HTR-8/SVneo (cell line): ENCODE data around the gene PSMD13.
"Not testable (repeated sequence)": the region's sequence is repeated elsewhere in the genome, so short reads cannot be mapped to it uniquely, and the experiment has no call there.

Experiments
- DNase-seq: peaks from one replicate; pipeline ENCODE4 v3.0.0; 2011; ENCODE audit warnings: low spot score, mixed read lengths; ENCODE audit not compliant: insufficient read length
- FAIRE-seq: peaks from 2 replicates; lab custom pipeline; 2011; peaks lifted over from hg19 to GRCh38; lab: Jason Lieb, UNC

PSMD13 gene

GRCh38 chr11:215581-216037, 21.2 kb upstream of the PSMD13 start:
- FAIRE-seq, result no peak
- DNase-seq, result no peak

GRCh38 chr11:216081-216974, 20.4 kb upstream of the PSMD13 start:
- FAIRE-seq, result no peak
- no peak for DNase-seq

- FAIRE-seq, result no peak
- DNase-seq, result no peak
Measured at GRCh38 chr11:217704-218103, 19.1 kb upstream of the PSMD13 start.

- DNase-seq (no peak), FAIRE-seq (no peak)
Measured at GRCh38 chr11:218815-219593, 17.8 kb upstream of the PSMD13 start.

- peak; percentile 94 for FAIRE-seq
- not testable (repeated sequence) for DNase-seq
Measured at GRCh38 chr11:220641-221215, 16.0 kb upstream of the PSMD13 start.

GRCh38 chr11:221539-221938, 15.2 kb upstream of the PSMD13 start:
- DNase-seq, result no peak
- FAIRE-seq, result no peak

DNA sequence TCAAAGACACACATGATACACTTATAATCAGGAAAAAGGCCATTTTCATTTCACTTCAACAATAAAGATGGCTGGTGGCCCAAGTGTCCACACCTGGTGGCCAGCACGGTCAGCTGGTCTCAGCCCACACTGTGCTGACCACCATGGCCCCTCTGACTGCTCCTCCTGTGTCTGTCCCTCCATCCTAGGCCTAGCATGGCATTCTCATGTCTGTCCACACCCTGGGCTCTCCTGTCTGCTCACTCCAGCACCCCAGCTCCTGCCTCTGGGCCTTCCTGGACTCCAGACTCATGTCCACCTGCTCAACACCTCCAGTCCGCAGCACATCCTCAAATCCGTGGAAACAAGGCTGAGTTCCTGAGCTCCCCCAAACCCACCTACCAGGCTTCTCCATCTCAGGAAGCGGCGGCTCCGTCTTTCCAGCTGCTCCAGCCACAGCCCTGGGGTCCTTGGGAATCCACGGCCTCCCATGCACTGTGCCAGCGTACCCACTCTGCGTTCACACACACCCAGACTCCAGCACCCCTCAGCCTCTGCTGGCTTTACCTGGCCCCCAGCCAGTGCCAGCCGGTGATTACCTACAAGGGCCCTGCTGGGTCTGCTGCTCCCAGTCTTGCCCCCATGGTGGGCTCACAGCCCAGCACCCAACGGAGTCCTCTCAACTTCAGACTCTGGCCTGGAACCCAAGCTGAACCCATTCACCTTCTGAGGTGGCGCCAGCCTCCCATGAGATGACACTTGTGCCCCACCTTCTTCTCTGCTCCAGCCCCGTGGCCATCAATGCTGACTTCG, 14.6 kb upstream of the PSMD13 start:
- FAIRE-seq (no peak), DNase-seq (no peak)

- no peak for FAIRE-seq
- DNase-seq, result no peak
Measured at GRCh38 chr11:223026-223789, 13.6 kb upstream of the PSMD13 start.

DNA sequence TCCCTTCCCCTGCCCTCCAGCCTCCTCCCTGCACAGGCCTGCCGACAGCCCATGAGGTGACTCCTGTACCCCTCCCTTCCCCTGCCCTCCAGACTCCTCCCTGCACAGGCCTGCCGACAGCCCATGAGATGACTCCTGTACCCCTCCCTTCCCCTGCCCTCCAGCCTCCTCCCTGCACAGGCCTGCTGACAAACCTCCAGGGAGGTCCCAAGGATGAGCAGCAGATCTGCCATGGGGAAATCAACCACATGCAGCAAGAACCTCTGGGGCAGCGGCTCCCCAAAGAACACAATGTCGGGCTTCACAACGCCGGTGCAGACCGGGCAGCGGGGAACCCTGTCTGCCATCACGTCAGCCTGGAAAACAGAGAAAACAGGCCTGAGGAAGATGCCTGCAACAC, 12.9 kb upstream of the PSMD13 start:
- no peak for DNase-seq
- no peak for FAIRE-seq

GRCh38 chr11:224424-224823, 12.4 kb upstream of the PSMD13 start:
- FAIRE-seq, result no peak

DNA sequence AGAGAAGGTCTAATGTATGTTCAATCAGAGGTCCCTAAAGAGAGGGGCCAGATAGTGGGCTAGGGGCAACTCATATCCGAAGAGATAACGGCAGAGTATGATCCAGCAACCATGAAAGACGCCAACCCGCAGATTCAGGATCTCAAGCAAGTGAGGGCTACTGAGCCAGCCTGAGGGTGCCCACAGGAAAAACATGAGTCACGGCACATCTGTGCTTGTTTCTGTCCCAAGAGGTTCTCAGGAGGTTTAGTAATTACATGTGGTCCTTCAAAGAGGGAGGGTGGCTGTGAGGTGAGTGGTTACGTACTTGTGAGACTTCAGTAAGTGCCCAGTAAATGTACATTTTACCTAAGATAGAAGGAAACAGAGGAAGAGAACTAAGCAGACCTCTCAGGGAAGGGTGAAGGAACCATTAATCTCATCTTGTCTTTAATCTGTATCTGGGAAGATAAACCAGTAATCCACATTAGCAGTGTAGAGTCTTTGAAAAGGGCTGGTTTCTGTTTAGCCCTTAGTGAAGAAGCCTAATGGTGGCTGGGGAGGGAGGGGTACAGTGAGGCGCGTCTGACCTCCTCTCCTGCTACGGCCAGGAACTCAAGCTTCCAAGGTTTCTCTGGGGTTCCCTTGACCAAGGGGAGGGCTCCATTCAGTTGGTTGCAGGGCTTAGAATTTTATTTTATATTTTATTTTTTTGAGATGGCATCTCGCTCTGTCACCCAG, 10.9 kb upstream of the PSMD13 start:
- DNase-seq (no peak), FAIRE-seq (no peak)

More at GRCh38 chr11:224424-224823, 12.4 kb upstream of the PSMD13 start:
- DNase-seq, result no peak

DNA sequence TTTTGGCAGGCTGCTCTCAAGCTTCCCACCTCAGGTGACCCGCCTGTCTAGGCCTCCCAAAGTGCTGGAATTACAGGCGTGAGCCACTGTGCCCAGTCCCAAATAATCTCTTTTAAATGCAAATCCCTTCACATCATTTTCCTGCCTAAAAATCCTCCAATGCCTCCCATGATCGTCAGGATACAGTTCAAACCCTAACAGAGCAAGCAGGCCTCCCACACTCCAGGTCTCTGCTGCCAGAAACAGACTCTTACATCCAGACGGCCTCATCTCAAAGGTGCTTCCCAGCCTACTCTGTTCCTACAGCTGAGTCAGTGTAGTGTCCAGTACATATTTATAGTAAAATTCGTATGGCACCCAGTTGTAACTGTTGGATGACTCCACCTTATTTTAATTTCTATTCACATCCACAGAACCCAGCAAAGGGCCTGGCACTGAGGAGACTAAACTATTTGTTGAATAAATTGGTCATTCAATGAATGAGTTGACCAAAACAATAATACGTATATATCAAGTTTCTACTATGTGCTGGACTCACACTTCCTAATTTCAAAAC, 8.9 kb upstream of the PSMD13 start:
- no peak for DNase-seq
- FAIRE-seq, result no peak

DNA sequence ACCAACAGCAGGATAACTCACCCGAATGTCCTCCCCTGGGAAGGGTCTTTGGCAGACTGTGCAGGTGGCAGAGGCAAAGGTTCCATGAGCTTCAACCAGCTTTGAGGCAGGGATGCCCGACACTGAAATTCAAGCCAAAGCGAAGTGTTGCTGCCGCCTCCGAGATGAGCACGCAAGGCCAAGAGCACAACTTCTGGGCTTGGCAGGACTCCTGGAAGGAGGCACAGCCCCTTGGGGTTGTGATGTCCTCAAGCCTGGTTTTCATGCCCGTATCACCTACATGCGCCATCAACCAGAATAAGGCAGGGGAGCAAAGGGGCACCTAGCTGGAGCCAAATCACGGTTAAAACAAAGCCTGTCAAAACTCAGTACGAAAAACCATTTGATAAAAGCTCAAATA, 6.3 kb upstream of the PSMD13 start:
- DNase-seq (no peak), FAIRE-seq (no peak)

GRCh38 chr11:232783-233565, 3.8 kb upstream of the PSMD13 start:
- DNase-seq (no peak), FAIRE-seq (no peak)

- no peak for FAIRE-seq
- no peak for DNase-seq
Measured at GRCh38 chr11:235180-235579, 1.6 kb upstream of the PSMD13 start.

DNA sequence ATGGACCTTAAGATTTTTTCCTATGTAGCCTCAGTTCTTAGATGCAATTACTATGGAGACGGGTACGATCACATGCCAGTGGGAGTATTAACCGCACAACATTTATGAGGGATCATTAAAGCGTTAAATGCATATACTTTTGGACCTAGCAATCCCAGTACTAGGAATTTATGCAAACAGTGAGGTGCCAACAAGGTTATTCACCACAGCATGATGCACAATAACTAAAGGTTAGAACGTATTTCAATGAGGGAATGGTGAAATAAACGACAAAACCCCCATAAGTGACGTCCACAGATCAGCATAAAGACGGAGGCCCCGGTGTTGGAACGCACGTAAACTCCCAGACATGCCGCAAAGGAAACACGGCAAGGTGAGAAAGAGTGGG, 1.2 kb upstream of the PSMD13 start:
- DNase-seq, result no peak
- FAIRE-seq, result no peak

DNA sequence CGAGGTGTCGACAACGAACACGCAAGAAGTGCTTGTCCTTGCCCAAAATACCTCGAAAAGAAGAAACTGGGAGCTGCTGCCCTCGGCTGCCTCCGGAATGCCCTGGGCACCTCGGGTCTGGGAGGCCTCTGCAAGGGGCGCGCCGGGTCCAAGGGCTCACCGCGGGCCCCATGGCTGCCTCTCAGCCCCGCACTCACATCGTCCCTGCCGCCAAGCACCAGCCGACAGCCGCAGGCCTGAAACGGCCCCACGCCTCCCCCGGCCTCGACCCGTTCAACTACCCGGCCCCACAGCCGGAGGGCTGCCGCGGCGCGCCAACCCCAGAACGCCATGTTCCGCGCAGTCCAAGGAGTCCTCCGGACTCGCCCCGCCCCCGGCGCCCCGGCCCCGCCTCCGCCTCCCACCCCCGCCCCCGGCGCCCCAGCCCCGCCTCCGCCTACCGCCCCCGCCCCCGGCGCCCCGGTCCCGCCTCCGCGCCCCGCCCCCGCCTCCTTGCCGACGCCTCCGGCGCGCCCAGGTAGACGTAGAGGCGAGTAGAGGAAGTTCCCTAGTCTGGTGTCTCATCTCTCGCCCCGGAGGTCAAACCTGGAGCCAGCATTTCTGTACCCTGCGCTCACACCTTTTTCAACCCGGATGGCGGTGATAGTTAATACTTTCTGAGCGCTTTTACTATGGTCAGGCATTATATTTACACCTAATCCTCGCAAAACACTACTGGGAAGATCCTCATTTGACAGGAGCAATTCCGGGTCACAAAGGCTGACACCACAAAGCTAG, 591 bp upstream of the PSMD13 start, which contains the start of gene SIRT3:
Gene SIRT3, minus strand, starts transcription at position 346 of the 777 bp plus-strand sequence. Its CDS starts 14 bp downstream, at position 332.
- peak; percentile 76 for FAIRE-seq
- peak; percentile 91 for DNase-seq
